IPS DF 6.9 (cell line): Measurements from ENCODE around the gene CXCL5.

ENCODE experiments used
- DNase-seq: peaks from one replicate; pipeline ENCODE4 v3.0.0-alpha.2; 2013; ENCODE audit warnings: low read depth, low spot score
- H3K27ac ChIP-seq: one replicate; pipeline ENCODE4 v1.5.1; 2013; ENCODE audit warnings: low read length, control low read depth
- H3K27me3 ChIP-seq: 2 replicates; pipeline ENCODE4 v1.6.1; 2013; ENCODE audit warnings: mild to moderate bottlenecking, low read length; ENCODE audit not compliant: control insufficient read depth, insufficient read depth
- H3K36me3 ChIP-seq: 2 replicates; pipeline ENCODE4 v1.6.1; 2013; ENCODE audit warnings: low read length; ENCODE audit not compliant: control insufficient read depth, insufficient read depth
- H3K4me1 ChIP-seq: 2 replicates; pipeline ENCODE4 v1.6.1; 2013; ENCODE audit warnings: low read length; ENCODE audit not compliant: control insufficient read depth, insufficient read depth
- H3K4me3 ChIP-seq: 2 replicates; pipeline ENCODE4 v1.5.1; 2013; ENCODE audit warnings: mild to moderate bottlenecking, low read length
- H3K9me3 ChIP-seq: 2 replicates; pipeline ENCODE4 v1.6.1; 2013; ENCODE audit warnings: low read length, inconsistent platforms; ENCODE audit not compliant: control insufficient read depth, insufficient read depth
- WGBS: extraction: QIAGEN DNeasy Blood & Tissue Kit; methylation state at CpG from one replicate; pipeline ENCODE4 v1.1.7; 2013; ENCODE audit warnings: mixed read lengths, missing lambda C conversion rate; ENCODE audit not compliant: insufficient read length, insufficient coverage; 5-methylcytosine and 5-hydroxymethylcytosine counted together

CXCL5 gene

DNA sequence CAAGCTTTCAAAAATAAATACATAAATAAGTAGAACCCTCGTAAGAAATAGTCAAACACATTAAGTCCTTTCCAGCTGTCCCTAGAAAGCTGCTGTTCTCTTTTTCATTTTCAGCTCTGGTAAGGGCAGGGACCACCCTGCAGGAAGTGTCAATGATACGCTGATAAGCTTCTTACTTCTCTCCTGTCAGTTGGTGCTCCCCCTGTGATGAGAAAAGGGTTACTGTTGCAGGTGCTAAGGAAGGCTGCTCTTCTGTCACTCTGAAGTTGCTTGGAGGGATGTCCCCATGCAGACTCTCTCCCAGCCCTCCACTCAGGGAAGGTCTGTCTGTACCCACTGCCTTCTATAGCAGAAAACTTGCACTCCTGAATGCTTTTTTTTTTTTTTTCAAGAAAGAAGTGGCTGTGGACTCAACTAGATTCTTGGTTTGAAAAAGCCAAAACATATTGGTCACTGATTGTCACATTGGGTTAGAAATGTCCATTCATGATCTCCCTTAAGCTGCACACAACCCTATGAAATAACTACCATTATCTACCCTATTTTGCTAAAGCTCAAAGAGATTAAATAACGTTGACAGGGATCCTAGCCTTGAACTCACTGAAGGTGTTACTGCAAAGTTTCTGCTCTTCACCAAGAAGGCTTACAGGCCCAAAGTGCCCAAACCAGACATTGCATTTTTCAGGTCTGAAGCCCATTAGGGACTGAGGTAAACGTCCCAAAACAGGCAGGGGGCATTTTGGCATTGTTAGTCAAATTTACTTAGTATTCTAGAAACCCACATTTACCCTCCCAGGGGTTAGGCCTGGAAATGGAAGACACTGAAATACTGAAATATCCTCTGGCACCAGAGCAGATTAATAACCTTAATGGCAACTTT, 38.8 kb upstream of the CXCL5 start:
- no peaks in the 10 kb centered on the region for H3K9me3 ChIP-seq
- peak overlapping the region; percentile 51; the same call in 1 of the 2 replicates for H3K4me3 ChIP-seq
- no peaks in the 10 kb centered on the region for H3K36me3 ChIP-seq
- H3K27me3 ChIP-seq = no peaks in the 10 kb centered on the region
- H3K4me1 ChIP-seq = peaks cover 3% of the 10 kb centered on the region; the same call in 1 of the 2 replicates
- no CpG with 5 or more reads among the region's 4 CpGs for WGBS
- H3K27ac ChIP-seq = no peak overlapping the region
- DNase-seq = no peak

DNA sequence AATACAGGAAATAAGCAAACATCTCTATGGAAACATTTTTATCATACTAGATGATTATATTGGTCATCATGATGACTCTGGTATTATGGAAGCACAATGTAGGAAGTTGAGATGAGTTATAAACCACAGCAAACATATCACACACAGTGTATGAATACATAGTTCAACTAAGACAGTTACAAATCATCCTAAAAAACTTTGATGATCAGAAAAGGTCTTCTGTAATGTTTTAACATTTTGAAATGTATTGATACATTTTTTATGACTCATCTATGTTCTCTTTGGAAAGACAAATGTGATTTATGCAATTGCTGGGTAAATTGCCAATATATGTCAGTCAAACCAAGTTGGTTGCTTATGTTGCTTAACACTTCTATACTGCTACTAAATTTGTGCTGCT, 35.3 kb upstream of the CXCL5 start:
- no peaks in the 10 kb centered on the region for H3K4me1 ChIP-seq
- H3K27me3 ChIP-seq = no peaks in the 10 kb centered on the region
- H3K36me3 ChIP-seq = no peaks in the 10 kb centered on the region
- no peak overlapping the region for H3K27ac ChIP-seq
- no peaks in the 10 kb centered on the region for H3K9me3 ChIP-seq
- H3K4me3 ChIP-seq = no peak overlapping the region
- no peak for DNase-seq

DNA sequence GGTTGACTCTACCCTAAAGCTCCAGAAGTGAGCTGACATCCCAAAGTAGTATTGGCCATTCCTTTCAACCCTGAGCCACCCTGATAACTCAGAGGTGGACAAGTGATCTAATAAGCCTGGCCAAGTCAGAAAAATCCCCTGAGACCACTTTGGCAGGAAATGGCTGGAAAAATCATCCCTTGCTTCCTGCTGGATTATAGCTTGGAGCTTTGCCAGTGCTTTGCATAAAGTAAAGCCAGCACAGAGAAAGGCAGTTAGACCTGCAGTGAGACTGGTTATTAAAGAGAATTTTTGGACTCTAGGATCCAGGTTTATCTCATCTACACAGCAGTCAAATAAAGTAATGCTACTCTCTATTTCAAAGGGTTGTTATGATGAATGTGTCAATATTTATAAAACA, 33.6 kb upstream of the CXCL5 start:
- Histone ChIP-seq H3K4me3 (no peak overlapping the region), H3K36me3 (no peaks in the 10 kb centered on the region), H3K27me3 (no peaks in the 10 kb centered on the region), H3K27ac (no peak overlapping the region), H3K9me3 (no peaks in the 10 kb centered on the region), H3K4me1 (no peaks in the 10 kb centered on the region)
- DNase-seq = no peak

DNA sequence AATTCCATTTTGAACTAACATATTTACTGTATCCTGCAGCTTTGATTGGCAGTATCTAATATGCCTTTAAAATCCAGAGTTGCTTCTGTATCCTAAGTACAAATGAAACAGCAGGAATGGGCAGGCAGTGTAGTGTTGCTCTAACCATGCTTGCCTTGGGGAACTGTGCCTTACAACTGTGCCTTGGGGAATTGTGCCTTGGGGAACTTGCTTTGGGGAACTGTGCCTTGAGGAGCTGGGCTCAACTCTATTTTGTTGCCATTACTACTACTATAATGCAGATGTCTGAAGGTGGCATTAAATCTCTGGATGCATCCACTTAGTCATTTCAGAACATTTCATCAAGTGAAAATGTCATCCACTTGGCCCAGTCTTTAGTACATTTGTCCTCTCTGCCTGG, 33.1 kb upstream of the CXCL5 start:
- H3K4me3 ChIP-seq = no peak overlapping the region
- no peaks in the 10 kb centered on the region for H3K36me3 ChIP-seq
- no peaks in the 10 kb centered on the region for H3K4me1 ChIP-seq
- no peak for DNase-seq
- no peaks in the 10 kb centered on the region for H3K9me3 ChIP-seq
- H3K27me3 ChIP-seq = no peaks in the 10 kb centered on the region
- no peak overlapping the region for H3K27ac ChIP-seq

DNA sequence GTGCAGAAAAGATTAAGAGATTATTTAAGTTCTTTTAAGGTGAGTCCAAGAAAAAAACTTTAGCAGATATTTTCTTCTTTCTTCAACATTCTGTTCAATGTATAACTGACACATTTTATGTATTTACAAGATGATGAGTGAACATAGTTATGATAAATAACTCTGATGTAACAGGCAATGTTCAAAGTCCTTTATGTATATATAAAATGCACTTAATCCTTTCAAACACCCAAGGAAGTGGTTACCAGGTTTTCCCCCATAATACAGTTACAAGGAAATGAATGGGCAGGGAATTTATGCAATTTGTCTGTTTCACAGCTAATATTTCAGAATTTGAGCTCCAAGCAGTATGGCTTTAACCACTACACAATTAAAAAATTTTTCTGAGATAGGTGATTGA, 31.8 kb upstream of the CXCL5 start:
- no peaks in the 10 kb centered on the region for H3K9me3 ChIP-seq
- H3K4me1 ChIP-seq = no peaks in the 10 kb centered on the region
- no peaks in the 10 kb centered on the region for H3K27me3 ChIP-seq
- no peak overlapping the region for H3K4me3 ChIP-seq
- H3K27ac ChIP-seq = no peak overlapping the region
- no peak for DNase-seq
- no peaks in the 10 kb centered on the region for H3K36me3 ChIP-seq

DNA sequence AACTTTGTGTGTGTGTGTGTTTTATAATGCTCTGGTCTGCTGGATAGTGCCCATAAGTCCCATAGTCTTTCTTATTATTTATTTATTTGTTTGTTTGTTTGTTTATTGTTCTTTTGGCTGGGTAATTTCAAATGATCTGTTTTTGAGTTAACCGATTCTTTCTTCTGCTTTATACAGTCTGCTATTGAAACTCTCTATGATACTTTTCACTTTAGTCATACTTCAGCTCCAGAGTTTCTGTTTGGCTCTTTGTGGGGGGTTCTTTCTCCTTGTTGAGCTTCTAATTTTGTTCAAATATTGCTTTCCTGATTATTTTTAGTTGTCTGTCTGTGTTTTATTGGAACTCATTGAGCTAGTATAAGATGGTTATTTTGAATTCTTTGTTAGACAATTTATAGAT, 30.0 kb upstream of the CXCL5 start:
- Histone ChIP-seq H3K27me3 (no peaks in the 10 kb centered on the region), H3K9me3 (no peaks in the 10 kb centered on the region), H3K4me1 (no peaks in the 10 kb centered on the region), H3K27ac (no peak overlapping the region), H3K4me3 (no peak overlapping the region), H3K36me3 (no peaks in the 10 kb centered on the region)
- DNase-seq = no peak
- no CpG with 5 or more reads among the region's 1 CpG for WGBS

DNA sequence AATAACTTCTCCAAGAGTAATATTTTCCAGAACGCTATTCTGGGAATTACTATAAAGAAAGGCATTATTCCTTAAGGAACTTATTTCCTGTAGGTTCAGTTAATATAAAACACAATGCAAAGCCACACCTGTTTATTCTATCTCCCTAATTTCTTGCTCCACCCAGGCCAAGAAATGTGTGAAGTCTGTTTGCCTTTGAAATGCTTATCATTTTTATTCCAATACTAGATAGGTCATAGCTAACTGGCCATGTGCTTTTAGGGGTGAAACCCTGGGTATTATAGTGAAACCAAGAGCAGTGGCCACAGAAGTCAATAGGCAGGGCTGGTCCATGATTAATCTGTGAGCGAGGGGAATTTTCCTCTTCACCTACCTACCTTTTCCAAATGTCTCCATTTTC, 25.2 kb upstream of the CXCL5 start:
- Histone ChIP-seq H3K4me3 (no peak overlapping the region), H3K27me3 (no peaks in the 10 kb centered on the region), H3K27ac (no peak overlapping the region), H3K36me3 (no peaks in the 10 kb centered on the region), H3K4me1 (no peaks in the 10 kb centered on the region), H3K9me3 (no peaks in the 10 kb centered on the region)
- WGBS = no CpG with 5 or more reads among the region's 2 CpGs
- DNase-seq = no peak

DNA sequence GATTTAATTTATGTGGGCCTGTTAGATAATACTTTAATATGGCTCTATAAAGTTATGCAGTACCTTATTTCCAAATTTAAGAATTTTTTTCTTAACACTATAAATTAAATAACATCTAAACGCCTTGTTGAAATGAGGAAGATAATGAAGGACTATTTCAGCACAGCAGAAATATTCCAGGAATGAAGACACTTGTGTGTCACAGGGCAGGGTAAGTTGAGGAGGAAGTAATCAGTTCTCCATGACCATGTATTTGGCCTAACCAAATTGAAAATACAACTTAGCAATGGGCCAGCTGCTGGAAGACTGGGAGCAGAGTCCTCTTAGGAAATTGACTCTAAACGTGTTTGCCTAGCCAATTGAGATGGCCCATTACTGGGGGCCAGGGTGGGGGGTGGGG, 23.1 kb upstream of the CXCL5 start:
- Histone ChIP-seq H3K4me3 (no peak overlapping the region), H3K4me1 (no peaks in the 10 kb centered on the region), H3K36me3 (no peaks in the 10 kb centered on the region), H3K27ac (no peak overlapping the region), H3K27me3 (no peaks in the 10 kb centered on the region), H3K9me3 (no peaks in the 10 kb centered on the region)
- DNase-seq = no peak
- no CpG with 5 or more reads among the region's 2 CpGs for WGBS

DNA sequence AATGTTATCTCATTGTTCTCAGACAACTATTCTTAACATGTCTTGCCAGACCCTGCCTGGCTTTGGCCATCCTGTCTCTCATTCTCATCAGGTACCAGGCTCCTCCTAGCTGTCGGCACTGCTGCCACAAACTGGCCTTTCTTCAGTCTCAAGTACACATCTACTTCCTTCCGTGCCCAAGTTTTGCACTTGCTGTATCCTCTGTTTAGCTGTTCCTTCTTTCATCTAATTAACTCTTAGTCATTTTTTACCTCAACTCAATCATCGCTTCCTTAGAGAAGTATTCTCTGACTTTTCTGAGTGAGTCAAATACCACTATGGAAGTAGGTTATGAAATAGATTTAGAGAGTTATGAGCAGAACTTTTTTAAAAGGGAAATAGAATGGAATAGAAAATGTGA, 20.3 kb upstream of the CXCL5 start:
- no peaks in the 10 kb centered on the region for H3K4me1 ChIP-seq
- H3K36me3 ChIP-seq = no peaks in the 10 kb centered on the region
- no peaks in the 10 kb centered on the region for H3K27me3 ChIP-seq
- no peak overlapping the region for H3K4me3 ChIP-seq
- no peak overlapping the region for H3K27ac ChIP-seq
- WGBS = no CpG with 5 or more reads among the region's 3 CpGs
- H3K9me3 ChIP-seq = no peaks in the 10 kb centered on the region
- DNase-seq = no peak

DNA sequence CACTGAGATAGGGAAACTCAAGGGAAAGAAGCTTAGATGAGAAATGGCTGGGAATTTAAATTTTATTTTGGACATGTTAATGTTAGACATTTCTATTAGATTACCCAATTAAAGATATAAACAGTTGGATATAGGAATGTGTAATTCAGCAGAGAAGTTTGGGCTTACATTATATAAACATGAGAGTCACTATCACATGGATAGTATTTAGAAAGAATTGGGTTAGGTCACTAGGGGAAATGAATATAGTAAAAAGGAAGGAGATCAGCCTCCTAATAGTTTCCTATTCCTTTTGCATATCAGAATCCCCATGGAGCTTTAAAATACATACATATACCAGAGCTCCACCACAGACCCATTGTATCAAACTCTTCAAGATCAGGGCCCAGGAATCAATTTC, 19.6 kb upstream of the CXCL5 start:
- Histone ChIP-seq H3K27me3 (no peaks in the 10 kb centered on the region), H3K4me3 (no peak overlapping the region), H3K9me3 (no peaks in the 10 kb centered on the region), H3K4me1 (no peaks in the 10 kb centered on the region), H3K27ac (no peak overlapping the region), H3K36me3 (no peaks in the 10 kb centered on the region)
- DNase-seq = no peak

DNA sequence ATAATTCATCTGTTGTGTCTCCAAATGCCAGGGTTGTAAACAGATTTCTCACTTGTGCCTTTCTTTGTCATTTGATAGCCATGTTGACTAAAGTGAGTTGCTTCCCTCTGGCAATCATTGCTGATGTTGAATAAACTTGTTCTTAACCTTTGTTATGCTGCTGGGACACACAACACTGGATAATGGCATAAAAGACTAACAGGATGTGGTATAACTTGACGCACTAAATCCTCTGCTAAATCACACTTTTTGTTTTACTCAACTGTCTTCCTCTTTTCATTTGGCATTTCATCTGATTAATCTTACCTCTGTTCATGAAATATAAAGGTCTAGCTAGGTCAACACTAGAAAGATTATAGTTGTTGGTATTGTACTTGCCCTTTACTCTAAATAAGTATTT, 17.6 kb upstream of the CXCL5 start:
- no peak for DNase-seq
- H3K27me3 ChIP-seq = no peaks in the 10 kb centered on the region
- H3K4me1 ChIP-seq = no peaks in the 10 kb centered on the region
- no CpG with 5 or more reads among the region's 1 CpG for WGBS
- no peak overlapping the region for H3K27ac ChIP-seq
- no peaks in the 10 kb centered on the region for H3K9me3 ChIP-seq
- no peaks in the 10 kb centered on the region for H3K36me3 ChIP-seq
- no peak overlapping the region for H3K4me3 ChIP-seq
